Mesodermal cell (in vitro differentiated cells): ENCODE results near the gene ALB.

ENCODE experiments used
- H3K27ac ChIP-seq: 2 replicates; pipeline ENCODE4 v1.7.0; 2013; ENCODE audit warnings: mild to moderate bottlenecking, low read depth, low read length, moderate library complexity; ENCODE audit not compliant: severe bottlenecking
- H3K36me3 ChIP-seq: 2 replicates; pipeline ENCODE4 v1.7.1; 2013; ENCODE audit warnings: mild to moderate bottlenecking, low read length, moderate library complexity; ENCODE audit not compliant: control insufficient read depth, insufficient read depth
- H3K4me1 ChIP-seq: one replicate; pipeline ENCODE4 v1.7.1; 2013; ENCODE audit warnings: mild to moderate bottlenecking, low read length; ENCODE audit not compliant: insufficient read depth, control insufficient read depth, poor library complexity, severe bottlenecking
- H3K4me3 ChIP-seq: 2 replicates; pipeline ENCODE4 v1.7.0; 2013; ENCODE audit warnings: low read length, control low read depth, mild to moderate bottlenecking; ENCODE audit not compliant: insufficient read depth, poor library complexity, severe bottlenecking; ENCODE audit errors: extremely low read depth
- H3K9me3 ChIP-seq: 2 replicates; pipeline ENCODE4 v1.7.1; 2013; ENCODE audit warnings: mild to moderate bottlenecking, low read length, moderate library complexity; ENCODE audit not compliant: control insufficient read depth
- WGBS, 2 experiments: methylation state at CpG; one replicate each; pipeline ENCODE4 v1.1.5; 2013; ENCODE audit warnings: missing lambda C conversion rate in 2 of 2; ENCODE audit not compliant: insufficient coverage in 2 of 2; 5-methylcytosine and 5-hydroxymethylcytosine counted together

Gene ALB

GRCh38 chr4:73470728-73471127, 66.6 kb downstream of the ALB start:
- Histone ChIP-seq H3K9me3 (peaks cover 5% of the 10 kb centered on the region), H3K4me3 (no peak overlapping the region), H3K36me3 (no peaks in the 10 kb centered on the region), H3K4me1 (no peaks in the 10 kb centered on the region), H3K27ac (no peak overlapping the region)
- WGBS, 2 experiments: 75 to 100% methylated on average over 1 of the region's 1 CpG
